ENCODE results near the gene FAM234B. TPM values are rescaled to one million over a fixed set of nuclear protein-coding genes. Genes with fewer than 3 reads are reported as not detected.

The FAM234B gene
- total and polyA plus RNA-seq, 2 donors (not counting 1 experiment from before 2014, with no cell fraction given) = 2.6 to 8.2 TPM

GRCh38 chr12:13079440-13079906, 35.3 kb downstream of the FAM234B start:
- no peaks in the 10 kb centered on the region for H3K4me1 ChIP-seq (ENCODE audit: control insufficient read depth in 2 of 2, insufficient read depth in 2 of 2, low read length in 2 of 2)
- H3K27ac ChIP-seq (ENCODE audit: low read length in 2 of 2) = no peak overlapping the region
- ChIA-PET POLR2A (no interaction called here), CTCF (no interaction called here)
- Mint-ChIP-seq H3K27ac (no peak overlapping the region), H3K9me3 (ENCODE audit: insufficient read depth) (no peaks in the 10 kb centered on the region), H3K4me3 (no peak overlapping the region), H3K27me3 (no peaks in the 10 kb centered on the region), H3K4me1 (no peaks in the 10 kb centered on the region)
- ATAC-seq (ENCODE audit: low read depth) (no peak), DNase-seq (no peak)
- H3K9me3 ChIP-seq (ENCODE audit: control extremely low read depth in 1 of 3, control insufficient read depth in 2 of 3, insufficient read depth in 1 of 3, low read length in 2 of 3) = no peaks in the 10 kb centered on the region
- no peak overlapping the region for H3K4me3 ChIP-seq (ENCODE audit: control extremely low read depth in 1 of 5, extremely low read depth in 1 of 5, insufficient read depth in 1 of 5, low read depth in 2 of 5, low read length in 4 of 5)
- no peaks in the 10 kb centered on the region for H3K79me2 ChIP-seq (ENCODE audit: control insufficient read depth, insufficient read depth, low read length)
- 97% methylated on average over 4 of the region's 8 CpGs for WGBS (ENCODE audit: insufficient coverage)
- intact Hi-C loops (cut with micrococcal nuclease) = no loop called here
- TF ChIP-seq EZH2 (IDR thresholded peaks at IDR 0.05; ENCODE audit: borderline replicate concordance, insufficient read depth, low read depth, low read length, poor library complexity, severe bottlenecking) (no peak), CTCF (IDR thresholded peaks at IDR 0.05) (no peak)
- no peak overlapping the region for H3K4me2 ChIP-seq (replicated peaks; ENCODE audit: low read depth, low read length, poor library complexity, severe bottlenecking)
- no peaks in the 10 kb centered on the region for H3K27me3 ChIP-seq (replicated peaks in 1 of 4; ENCODE audit: control extremely low read depth in 1 of 4, control insufficient read depth in 3 of 4, insufficient read depth in 4 of 4, low read length in 3 of 4)
- H3K9ac ChIP-seq (ENCODE audit: low read length) = no peak overlapping the region
- no peak overlapping the region for H2AFZ ChIP-seq (ENCODE audit: insufficient read depth, low read depth, low read length, poor library complexity, severe bottlenecking)
- H4K20me1 ChIP-seq (ENCODE audit: control insufficient read depth, insufficient read depth, low read length, poor library complexity, severe bottlenecking) = no peaks in the 10 kb centered on the region
- H3K36me3 ChIP-seq (replicated peaks in 1 of 2; ENCODE audit: control extremely low read depth in 1 of 2, control insufficient read depth in 1 of 2, extremely low read depth in 1 of 2, insufficient read depth in 2 of 2, low read length in 1 of 2) = peaks cover 5 to 11% of the 10 kb centered on the region in 2 experiments

- ChIA-PET POLR2A (no interaction called here), CTCF (no interaction called here)
- intact Hi-C loops (cut with micrococcal nuclease) = no loop called here
- TF ChIP-seq EZH2 (IDR thresholded peaks at IDR 0.05; ENCODE audit: borderline replicate concordance, insufficient read depth, low read depth, low read length, poor library complexity, severe bottlenecking) = no peak
- TF ChIP-seq CTCF (IDR thresholded peaks at IDR 0.05) = no peak
- no peak overlapping the region for H3K4me3 ChIP-seq (ENCODE audit: control extremely low read depth in 1 of 5, extremely low read depth in 1 of 5, insufficient read depth in 1 of 5, low read depth in 2 of 5, low read length in 4 of 5)
- Mint-ChIP-seq H3K4me3 (no peak overlapping the region), H3K27ac (no peak overlapping the region), H3K27me3 (no peaks in the 10 kb centered on the region), H3K9me3 (ENCODE audit: insufficient read depth) (no peaks in the 10 kb centered on the region), H3K4me1 (no peaks in the 10 kb centered on the region)
- H3K4me2 ChIP-seq (replicated peaks; ENCODE audit: low read depth, low read length, poor library complexity, severe bottlenecking) = no peak overlapping the region
- peaks cover 5 to 10% of the 10 kb centered on the region in 2 experiments for H3K36me3 ChIP-seq (replicated peaks in 1 of 2; ENCODE audit: control extremely low read depth in 1 of 2, control insufficient read depth in 1 of 2, extremely low read depth in 1 of 2, insufficient read depth in 2 of 2, low read length in 1 of 2)
- no peak overlapping the region for H2AFZ ChIP-seq (ENCODE audit: insufficient read depth, low read depth, low read length, poor library complexity, severe bottlenecking)
- no peaks in the 10 kb centered on the region for H4K20me1 ChIP-seq (ENCODE audit: control insufficient read depth, insufficient read depth, low read length, poor library complexity, severe bottlenecking)
- H3K9ac ChIP-seq (ENCODE audit: low read length) = no peak overlapping the region
- DNase-seq (no peak), ATAC-seq (ENCODE audit: low read depth) (no peak)
- no peak overlapping the region for H3K27ac ChIP-seq (ENCODE audit: low read length in 2 of 2)
- no peaks in the 10 kb centered on the region for H3K27me3 ChIP-seq (replicated peaks in 1 of 4; ENCODE audit: control extremely low read depth in 1 of 4, control insufficient read depth in 3 of 4, insufficient read depth in 4 of 4, low read length in 3 of 4)
- H3K4me1 ChIP-seq (ENCODE audit: control insufficient read depth in 2 of 2, insufficient read depth in 2 of 2, low read length in 2 of 2) = no peaks in the 10 kb centered on the region
- WGBS (ENCODE audit: insufficient coverage) = no CpG with 5 or more reads among the region's 3 CpGs
- H3K9me3 ChIP-seq (ENCODE audit: control extremely low read depth in 1 of 3, control insufficient read depth in 2 of 3, insufficient read depth in 1 of 3, low read length in 2 of 3) = no peaks in the 10 kb centered on the region
- H3K79me2 ChIP-seq (ENCODE audit: control insufficient read depth, insufficient read depth, low read length) = no peaks in the 10 kb centered on the region
Observed at GRCh38 chr12:13080266-13080665, 36.1 kb downstream of the FAM234B start.
